GM10266 (cell line): ENCODE data around the gene GPR171.

Experiments
- DNase-seq: peaks from one replicate; pipeline ENCODE4 v3.0.0; 2012; ENCODE audit errors: extremely low spot score
- CTCF ChIP-seq: IDR thresholded peaks from 2 replicates; pipeline ENCODE4 v1.5.1; 2012; ENCODE audit warnings: mild to moderate bottlenecking, low read depth; ENCODE audit not compliant: control insufficient read depth, insufficient read depth; ENCODE audit errors: missing control alignments

The GPR171 gene

GRCh38 chr3:151196434-151196833 lies 6.6 kb downstream of the GPR171 start:
- no peak for TF ChIP-seq CTCF
- DNase-seq = no peak

- TF ChIP-seq CTCF = no peak
- DNase-seq = no peak
Measured at GRCh38 chr3:151195826-151196225, 7.2 kb downstream of the GPR171 start.

- no peak for TF ChIP-seq CTCF
- DNase-seq = no peak
Measured at GRCh38 chr3:151192545-151192944, 10.5 kb downstream of the GPR171 start.

GRCh38 chr3:151191095-151191494 lies 11.9 kb downstream of the GPR171 start:
- TF ChIP-seq CTCF = no peak
- DNase-seq = no peak

GRCh38 chr3:151183265-151183671 lies 19.7 kb downstream of the GPR171 start:
- TF ChIP-seq CTCF = no peak
- no peak for DNase-seq

- DNase-seq = no peak
- TF ChIP-seq CTCF = no peak
Measured at GRCh38 chr3:151182349-151183079, 20.5 kb downstream of the GPR171 start.

- no peak for DNase-seq
- TF ChIP-seq CTCF = no peak
Measured at GRCh38 chr3:151178208-151178845, 24.7 kb downstream of the GPR171 start.
